ENCODE results near the gene CCDC141. TPM values are rescaled to one million over a fixed set of nuclear protein-coding genes. Genes with fewer than 3 reads are reported as not detected.

The CCDC141 gene
- total and polyA plus RNA-seq, 11 donors: 10.6 to 258 (median 137) TPM

- TF ChIP-seq CTCF (IDR thresholded peaks at IDR 0.05) (no peak), POLR2A (IDR thresholded peaks at IDR 0.05) (no peak)
- peaks cover 0 to 12% (median 2%) of the 10 kb centered on the region in 9 donors for H3K36me3 ChIP-seq
- H3K27me3 ChIP-seq: no peaks in the 10 kb centered on the region
- H3K4me3 ChIP-seq: no peak overlapping the region
- ATAC-seq (peak in 2 of 4 donors; percentile 30 to 38), DNase-seq (no peak)
- intact Hi-C loops (cut with DNase I): no loop called here
- 65 to 74% (median 71%) methylated on average over 3 of the region's 3 CpGs for WGBS, 4 donors
- no peaks in the 10 kb centered on the region for H3K9me3 ChIP-seq
- no peak overlapping the region for H3K27ac ChIP-seq
- peaks cover 0 to 22% (median 4%) of the 10 kb centered on the region in 12 donors for H3K4me1 ChIP-seq
These were observed 102.9 kb downstream of the CCDC141 start for GRCh38 chr2:178947006-178947405.

- ATAC-seq (no peak), DNase-seq (no peak)
- intact Hi-C loops (cut with DNase I): no loop called here
- WGBS, 4 donors: 30 to 42% (median 37%) methylated on average over 3 of the region's 3 CpGs
- Histone ChIP-seq H3K27ac (no peak overlapping the region), H3K9me3 (no peaks in the 10 kb centered on the region), H3K36me3 (peaks cover 0 to 12% (median 3%) of the 10 kb centered on the region in 9 donors), H3K4me3 (no peak overlapping the region), H3K4me1 (peaks cover 0 to 22% (median 4%) of the 10 kb centered on the region in 12 donors), H3K27me3 (no peaks in the 10 kb centered on the region)
- no peak for TF ChIP-seq POLR2A (IDR thresholded peaks at IDR 0.05)
- no peak for TF ChIP-seq CTCF (IDR thresholded peaks at IDR 0.05)
These were observed 103.4 kb downstream of the CCDC141 start for GRCh38 chr2:178946494-178946893.

- DNase-seq (no peak), ATAC-seq (no peak)
- H3K4me1 ChIP-seq: peaks cover 0 to 21% (median 2%) of the 10 kb centered on the region in 12 donors
- H3K9me3 ChIP-seq: no peaks in the 10 kb centered on the region
- H3K27ac ChIP-seq: no peak overlapping the region
- 84 to 90% (median 86%) methylated on average over 1 of the region's 1 CpG for WGBS, 4 donors
- intact Hi-C loops (cut with DNase I): no loop called here
- H3K27me3 ChIP-seq: no peaks in the 10 kb centered on the region
- TF ChIP-seq CTCF (IDR thresholded peaks at IDR 0.05): no peak
- TF ChIP-seq POLR2A (IDR thresholded peaks at IDR 0.05): no peak
- H3K36me3 ChIP-seq: peaks cover 0 to 12% (median 5%) of the 10 kb centered on the region in 9 donors
- no peak overlapping the region for H3K4me3 ChIP-seq
These were observed 106.2 kb downstream of the CCDC141 start for GRCh38 chr2:178943745-178944144.

GRCh38 chr2:178934571-178934970, 115.4 kb downstream of the CCDC141 start:
- ATAC-seq: no peak
- intact Hi-C loops (cut with DNase I): no loop called here
- H3K27me3 ChIP-seq: no peaks in the 10 kb centered on the region
- DNase-seq: no peak
- TF ChIP-seq CTCF (IDR thresholded peaks at IDR 0.05) (no peak), POLR2A (IDR thresholded peaks at IDR 0.05) (no peak)
- no peak overlapping the region for H3K27ac ChIP-seq
- H3K9me3 ChIP-seq: peaks cover 0 to 36% (median 0%) of the 10 kb centered on the region in 12 donors
- H3K4me1 ChIP-seq: no peaks in the 10 kb centered on the region
- H3K4me3 ChIP-seq: no peak overlapping the region
- peaks cover 0 to 42% (median 2%) of the 10 kb centered on the region in 9 donors for H3K36me3 ChIP-seq
